Right lobe of liver (tissue), 4 donors: ENCODE data around the gene SYNE3.
"Not testable (repeated sequence)": the region's sequence is repeated elsewhere in the genome, so short reads cannot be mapped to it uniquely, and the experiment has no call there.

Experiments
- POLR2A ChIP-seq: fragments of 450-650 bp; IDR thresholded peaks from one replicate; pipeline ENCODE4 v1.6.1; 2017; ENCODE audit warnings: antibody characterized with exemption, mild to moderate bottlenecking
- TF ChIP-seq, protein P1 (sequence below), 4 donors: fragments of 200-600 bp in 3 of 4; fragments of 450-650 bp in 1 of 4; IDR thresholded peaks; one replicate each; pipeline versions ENCODE4 v1.5.1 to v1.8.0; 2016 to 2022; ENCODE audit warnings: antibody characterized with exemption in 4 of 4, mild to moderate bottlenecking in 2 of 4
- donor health status: DM: no; HTN: no; CAD: no.
- donor health status: DM: no; HTN: no; CAD: no.
- donor health status: DM: no; HTN: yes; CAD: no.

DNA sequence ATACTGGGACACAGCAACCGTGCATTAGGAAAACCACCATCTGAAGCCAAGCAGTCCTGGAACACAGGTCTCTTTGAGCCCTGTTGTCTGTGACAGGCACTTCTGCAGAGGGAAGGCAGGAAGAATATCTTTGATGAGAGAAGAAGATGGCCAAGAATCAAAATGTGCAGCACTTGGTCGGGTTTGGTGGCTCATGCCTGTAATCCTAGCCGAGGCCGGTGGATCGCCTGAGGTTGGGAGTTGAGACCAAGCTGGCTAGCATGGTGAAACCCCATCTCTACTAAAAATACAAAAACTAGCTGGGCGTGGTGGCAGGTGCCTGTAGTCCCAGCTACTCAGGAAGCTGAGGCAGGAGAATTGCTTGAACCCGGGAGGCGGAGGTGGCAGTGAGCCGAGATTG lies 6.1 kb downstream of the SYNE3 start:
- TF ChIP-seq, protein P1, sequence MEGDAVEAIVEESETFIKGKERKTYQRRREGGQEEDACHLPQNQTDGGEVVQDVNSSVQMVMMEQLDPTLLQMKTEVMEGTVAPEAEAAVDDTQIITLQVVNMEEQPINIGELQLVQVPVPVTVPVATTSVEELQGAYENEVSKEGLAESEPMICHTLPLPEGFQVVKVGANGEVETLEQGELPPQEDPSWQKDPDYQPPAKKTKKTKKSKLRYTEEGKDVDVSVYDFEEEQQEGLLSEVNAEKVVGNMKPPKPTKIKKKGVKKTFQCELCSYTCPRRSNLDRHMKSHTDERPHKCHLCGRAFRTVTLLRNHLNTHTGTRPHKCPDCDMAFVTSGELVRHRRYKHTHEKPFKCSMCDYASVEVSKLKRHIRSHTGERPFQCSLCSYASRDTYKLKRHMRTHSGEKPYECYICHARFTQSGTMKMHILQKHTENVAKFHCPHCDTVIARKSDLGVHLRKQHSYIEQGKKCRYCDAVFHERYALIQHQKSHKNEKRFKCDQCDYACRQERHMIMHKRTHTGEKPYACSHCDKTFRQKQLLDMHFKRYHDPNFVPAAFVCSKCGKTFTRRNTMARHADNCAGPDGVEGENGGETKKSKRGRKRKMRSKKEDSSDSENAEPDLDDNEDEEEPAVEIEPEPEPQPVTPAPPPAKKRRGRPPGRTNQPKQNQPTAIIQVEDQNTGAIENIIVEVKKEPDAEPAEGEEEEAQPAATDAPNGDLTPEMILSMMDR (IDR thresholded peaks at IDR 0.05): not testable (repeated sequence)
- TF ChIP-seq POLR2A: not testable (repeated sequence)
